ENCODE results near the gene MAPK12.

The MAPK12 gene

DNA sequence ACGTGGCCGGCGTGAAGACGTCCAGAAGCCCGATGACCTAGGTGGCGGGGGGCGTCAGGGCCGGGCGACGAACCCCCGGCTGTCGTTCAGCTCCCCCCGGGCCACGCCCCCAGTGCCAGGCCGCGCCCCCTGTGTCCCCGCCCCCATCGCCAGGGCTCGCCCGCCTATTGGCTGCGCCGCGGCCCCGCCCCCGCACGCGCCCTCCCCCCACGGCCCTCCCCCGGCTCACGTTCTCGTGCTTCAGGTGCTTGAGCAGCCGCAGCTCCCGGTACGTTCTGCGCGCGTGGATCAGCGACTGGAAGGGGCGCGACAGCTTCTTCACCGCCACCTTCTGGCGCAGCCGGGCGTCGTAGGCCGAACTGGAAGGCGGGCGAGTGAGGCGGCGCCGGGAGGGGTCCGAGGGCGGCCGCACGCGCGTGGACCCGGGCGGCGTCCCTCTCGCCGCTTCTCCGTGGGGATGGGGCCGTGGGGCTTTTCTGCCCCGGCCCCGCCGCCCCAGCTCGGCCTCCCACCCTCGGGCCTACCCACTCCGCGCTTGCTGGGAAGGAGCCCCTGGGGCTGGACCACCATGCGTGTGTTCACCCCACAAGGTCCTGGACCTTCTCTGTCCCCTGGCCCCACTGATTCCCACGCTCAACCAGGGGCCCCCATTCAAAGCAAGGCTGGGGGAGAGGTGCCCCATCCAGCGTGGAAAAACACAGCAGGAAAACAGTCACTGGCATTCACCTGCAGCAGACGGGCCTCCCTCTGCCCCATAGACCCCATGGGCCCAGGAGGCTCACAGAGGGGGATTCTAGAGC is 6.3 kb upstream of the MAPK12 start:
- peak; percentile 61 for DNase-seq (ENCODE audit: low read depth)

DNA sequence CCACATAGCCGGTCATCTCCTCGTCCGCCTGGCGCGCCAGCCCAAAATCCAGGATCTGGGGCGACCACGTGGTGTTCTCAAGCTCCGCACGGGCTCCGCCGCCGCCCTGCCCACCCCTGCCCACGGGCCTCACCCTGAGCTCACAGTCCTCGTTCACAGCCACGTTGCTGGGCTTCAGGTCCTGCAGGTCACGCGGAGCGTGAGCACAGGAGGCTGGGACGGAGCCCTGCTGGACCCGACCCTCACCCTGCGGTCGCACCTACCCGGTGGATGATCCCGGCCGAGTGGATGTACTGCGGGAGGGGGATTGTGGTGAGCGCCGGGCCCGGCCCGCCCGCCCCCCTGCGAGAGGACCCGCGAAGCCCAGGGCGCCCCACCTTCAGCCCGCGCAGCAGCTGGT is 5.5 kb upstream of the MAPK12 start:
- DNase-seq (ENCODE audit: low read depth), result no peak

DNA sequence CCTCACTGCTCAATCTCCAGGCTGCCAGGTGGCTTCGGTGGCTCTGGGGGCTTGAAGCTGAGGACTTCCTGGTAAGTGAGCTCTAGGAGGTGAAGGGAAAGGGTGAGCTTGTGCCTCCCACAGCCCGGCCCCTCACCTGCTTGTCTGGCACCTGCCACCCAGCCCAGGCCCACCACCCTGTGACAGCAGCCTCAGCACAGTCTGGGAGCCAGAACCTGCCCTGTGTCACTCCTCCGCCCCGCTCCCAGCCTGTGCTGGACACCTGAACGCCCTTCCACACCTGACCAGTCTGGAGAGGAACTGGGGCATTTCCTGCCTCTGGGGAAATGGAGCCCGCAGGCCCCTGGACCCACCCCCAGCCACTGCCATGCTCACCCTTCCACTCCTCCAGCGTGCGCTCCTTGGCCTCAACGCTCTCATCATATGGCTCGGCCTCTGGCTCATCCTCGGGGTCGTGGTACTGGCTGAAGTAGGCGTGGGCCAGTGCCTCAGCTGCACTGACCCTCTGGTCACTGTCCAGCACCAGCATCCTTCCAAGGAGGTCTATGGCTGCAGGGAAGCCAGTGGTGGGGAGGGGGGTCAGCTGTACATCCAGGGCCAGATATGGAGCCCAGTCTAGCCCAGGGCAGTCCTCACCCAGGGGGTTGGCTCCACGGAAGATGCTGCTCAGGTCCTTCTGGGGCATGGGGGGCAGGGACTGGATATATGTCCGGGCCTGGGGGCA is 3.6 kb upstream of the MAPK12 start:
- DNase-seq (ENCODE audit: low read depth), result no peak

DNA sequence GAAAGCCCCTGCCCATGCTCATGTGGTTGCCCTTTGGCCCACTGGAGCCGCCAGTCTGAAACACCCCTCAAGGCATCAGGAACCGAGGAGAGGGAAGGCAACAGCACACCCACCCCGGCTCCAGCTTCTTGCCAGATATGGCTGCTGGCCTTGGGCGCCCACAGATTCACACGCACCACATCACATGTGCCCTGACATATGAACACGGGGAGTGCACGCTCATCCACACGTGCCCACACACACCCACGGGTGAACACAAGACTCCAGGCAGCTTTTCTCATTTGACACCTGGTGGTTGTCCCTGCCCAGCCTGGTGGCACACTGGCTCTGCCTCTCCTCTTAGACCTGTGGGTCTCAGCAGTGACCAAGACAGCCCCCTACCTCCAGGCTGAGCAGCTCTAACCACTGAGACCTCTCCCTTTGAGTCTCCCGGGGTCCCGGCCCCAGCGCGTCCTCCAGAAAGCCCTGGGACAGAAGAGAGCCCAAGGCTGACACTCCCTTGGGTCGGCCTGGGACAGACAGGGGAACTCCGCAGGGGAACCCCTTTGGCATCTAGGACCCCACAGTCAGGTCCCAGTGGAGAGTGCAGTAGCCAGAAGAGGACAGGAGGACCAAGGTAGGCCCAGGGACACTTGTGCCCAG is 2.7 kb upstream of the MAPK12 start:
- no peak for DNase-seq (ENCODE audit: low read depth)

DNA sequence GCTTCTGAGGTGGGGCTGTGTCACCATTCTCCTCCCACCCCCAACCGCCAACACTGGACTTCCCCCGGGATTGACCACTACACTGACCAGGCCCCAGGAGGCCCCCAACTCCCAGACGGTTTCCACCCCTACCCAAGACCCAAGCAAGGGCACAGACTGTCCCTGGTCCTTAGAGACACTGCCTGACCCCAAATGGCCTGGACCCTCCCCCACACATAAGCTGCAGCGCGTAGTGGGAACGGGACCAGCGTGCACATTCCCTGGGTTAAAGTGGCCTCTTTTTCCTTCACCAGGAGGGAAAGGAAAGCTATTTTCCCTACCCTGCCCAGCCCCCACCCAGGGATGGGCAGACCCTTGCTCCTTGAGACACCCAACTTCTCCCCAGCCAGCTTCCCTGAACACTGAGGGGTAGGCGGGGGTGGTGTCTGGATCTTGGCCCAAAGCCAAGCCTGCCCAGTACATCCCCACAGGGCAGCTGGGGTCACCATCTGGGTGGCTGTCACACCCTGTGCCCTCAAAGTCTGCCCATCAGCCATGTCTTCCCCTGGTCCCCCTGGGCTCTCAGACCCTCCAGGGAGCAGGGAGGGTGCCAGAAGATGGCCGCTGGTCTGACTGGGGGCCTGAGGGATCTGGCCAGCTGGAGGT is 1.6 kb upstream of the MAPK12 start:
- DNase-seq (ENCODE audit: low read depth), result no peak

DNA sequence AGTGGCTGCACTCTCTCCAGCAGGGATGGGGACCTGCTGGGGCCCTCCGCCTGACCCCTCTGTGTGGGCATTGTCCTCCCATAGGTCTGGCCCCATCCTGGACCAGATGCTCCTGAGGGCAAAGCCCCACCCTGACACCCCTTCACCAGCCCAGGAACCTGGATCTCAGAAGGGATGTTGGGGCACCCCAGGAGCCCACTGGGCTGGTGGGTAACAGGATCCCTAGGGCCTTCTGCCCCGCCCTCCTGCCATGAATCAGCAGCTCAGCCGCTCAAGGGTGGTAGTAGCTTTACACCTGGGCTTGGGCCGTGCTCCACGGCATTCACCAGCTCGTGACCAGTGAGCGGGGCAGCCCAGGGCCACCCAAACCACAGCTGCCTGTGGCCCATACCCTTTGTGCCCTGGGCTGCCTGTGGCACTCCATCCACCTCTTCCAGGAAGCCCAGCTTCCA is 1.0 kb upstream of the MAPK12 start:
- peak; percentile 19 for DNase-seq (ENCODE audit: low read depth)

DNA sequence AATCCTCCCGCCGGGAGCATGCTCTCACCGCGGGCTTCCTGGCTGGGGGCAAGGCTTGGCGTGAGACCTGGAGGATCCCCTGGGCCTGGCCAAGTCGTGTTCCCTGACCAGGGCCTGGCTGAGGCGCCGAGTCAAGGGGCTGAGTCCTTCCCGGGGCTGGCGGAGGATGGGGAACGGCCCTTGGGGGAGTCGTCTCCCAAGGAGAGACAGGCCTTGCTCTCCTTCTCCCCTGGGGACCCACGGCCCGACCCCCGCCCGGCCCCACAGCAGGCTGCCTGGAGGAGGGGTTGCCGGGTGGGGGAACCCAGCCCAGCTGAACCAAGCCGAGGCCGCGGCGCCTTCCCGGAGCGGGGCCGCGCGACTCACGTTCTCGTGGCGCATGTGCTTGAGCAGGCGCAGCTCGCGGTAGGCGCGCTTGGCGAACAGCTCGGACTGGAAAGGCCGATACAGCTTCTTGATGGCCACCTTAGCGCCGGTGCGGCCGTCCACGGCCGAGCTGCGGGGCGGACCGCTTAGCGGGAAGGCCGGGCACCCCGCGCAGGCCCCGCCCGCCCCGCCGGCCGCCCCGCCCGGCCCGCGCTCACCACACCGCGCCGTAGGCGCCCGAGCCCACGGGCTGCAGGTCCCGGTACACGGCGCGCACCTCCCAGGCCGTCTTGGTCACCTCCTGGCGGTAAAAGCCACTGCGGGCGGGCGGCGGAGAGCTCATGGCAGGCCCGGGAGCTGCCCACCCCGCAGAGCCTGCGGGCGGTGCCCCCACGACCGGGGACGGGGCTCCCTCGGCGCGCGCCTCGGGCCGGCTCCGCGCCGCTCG is 475 bp downstream of the MAPK12 start:
- DNase-seq (ENCODE audit: low read depth), result peak; percentile 65

DNA sequence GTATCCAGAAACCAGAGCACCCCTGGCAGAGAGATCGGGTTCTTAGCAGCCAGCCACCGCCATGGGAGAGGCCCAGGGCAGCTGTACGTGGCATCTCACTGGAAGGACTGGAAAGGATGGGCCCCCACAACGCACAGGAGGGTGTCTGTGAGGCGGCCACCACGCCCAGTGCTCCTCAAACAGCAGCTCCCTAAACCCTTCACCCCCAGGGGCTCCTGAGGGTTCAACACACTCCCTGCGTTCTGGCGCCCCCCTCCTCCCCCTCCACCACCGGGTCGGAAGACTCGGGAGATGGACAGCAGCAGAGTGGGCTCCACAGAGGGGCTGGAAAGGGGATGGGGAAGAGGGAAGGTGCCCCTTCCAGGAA is 1.1 kb downstream of the MAPK12 start:
- peak; percentile 35 for DNase-seq (ENCODE audit: low read depth)

DNA sequence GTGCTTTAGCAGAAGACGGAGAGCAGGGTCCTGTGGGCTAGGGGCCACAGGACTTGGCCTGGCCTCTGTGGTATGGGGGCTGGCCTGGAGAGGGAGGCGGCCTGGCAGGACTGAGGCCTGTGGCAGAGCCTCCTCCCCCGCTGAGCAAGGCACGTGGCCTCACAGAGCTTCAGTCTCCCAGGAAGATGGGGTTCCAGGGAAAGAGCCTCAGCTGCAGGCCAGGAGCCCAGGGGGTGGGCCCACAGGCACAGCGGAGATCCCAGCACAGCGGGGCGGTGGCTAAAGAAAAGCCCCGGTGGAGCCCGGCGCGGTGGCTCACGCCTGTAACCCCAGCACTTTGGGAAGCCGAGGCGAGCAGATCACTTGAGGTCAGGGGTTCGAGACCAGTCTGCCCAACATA is 2.2 kb downstream of the MAPK12 start:
- no peak for DNase-seq (ENCODE audit: low read depth)

DNA sequence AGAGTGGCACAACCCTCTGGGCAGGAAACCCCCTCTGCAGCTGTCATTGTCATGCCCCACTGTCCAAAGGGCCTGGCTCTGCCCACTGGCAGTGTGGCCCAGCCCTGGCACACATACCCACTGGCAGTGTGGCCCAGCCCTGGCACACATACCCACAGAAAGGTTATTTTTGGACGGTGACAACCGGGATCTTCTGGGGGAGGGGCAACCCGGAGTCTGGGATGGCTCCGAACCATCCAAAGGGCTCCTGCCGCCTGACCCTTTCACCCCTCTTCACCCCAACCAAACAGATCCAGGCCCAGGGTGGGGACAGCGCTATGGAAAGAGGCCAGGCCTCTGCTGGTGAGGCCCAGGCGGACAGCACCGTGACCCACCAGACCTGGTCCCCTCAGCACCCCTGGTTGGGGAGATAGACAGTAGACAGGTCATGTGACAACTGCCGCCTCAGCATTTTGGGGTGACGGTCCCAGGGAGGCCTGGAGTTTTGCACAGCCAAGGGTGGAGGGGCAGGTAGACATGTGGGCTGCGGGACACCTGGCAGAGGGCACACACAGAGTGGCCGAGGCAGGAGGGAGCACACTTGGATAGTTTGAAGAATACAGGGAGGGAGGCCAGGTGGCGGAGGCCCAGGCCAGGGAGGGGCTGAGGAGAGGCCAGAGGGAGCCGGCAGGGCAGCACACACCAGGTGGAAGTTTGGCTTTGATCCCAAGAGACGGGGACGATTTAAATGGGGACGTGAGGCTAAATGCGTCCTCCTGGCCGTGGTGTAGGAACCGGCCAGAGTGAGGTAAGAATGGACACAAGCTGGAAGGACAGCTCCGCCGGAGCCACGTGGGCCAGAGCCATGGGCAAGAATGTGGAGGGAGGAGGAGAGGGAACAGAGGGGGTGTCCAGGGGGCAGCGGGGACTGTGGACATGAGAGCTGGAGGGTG is 2.9 kb downstream of the MAPK12 start:
- no peak for DNase-seq (ENCODE audit: low read depth)

DNA sequence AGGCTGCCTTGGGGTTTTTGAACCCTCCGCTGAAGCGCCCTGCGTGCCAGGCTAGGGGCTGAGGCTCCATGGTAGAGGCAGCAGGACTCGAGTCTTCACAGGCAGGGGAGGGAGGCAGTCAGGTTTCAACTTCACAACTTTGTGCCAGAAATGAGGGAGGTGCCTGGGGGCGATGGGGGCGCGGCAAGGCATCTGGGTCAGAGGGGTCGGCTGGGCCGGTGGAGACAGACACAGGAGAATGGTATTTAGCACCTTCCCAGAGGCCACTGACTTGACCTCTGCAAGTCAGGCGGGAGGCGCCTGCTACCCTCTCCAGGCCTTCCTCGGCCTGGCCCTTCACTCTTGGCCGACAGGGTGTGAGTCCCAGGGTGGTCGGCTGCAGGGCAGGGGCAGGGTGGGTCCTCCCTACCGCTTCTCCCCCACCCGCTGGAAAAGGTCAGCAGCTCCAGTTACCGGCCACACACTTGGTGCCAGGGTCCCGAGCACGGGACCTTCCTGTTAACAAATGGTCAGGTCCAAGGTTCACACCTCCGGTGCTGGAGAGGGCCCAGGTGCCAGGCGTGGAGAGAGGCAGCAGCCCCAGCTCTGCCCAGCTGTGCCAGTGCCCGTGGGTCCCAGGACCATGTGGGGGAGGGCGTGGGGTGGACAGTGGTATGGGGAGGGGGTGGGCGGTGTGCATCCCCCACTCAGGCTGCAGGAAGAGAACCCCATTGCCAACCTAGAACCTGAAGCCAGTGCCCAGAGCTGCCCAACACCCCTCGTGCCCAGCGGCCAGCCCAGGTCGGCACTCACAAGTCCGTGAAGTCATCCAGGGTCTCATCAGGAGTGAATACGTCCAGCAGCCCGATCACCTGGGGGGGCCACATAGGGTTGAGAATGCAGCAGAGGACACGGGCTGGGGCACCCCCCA is 3.8 kb downstream of the MAPK12 start:
- no peak for DNase-seq (ENCODE audit: low read depth)

DNA sequence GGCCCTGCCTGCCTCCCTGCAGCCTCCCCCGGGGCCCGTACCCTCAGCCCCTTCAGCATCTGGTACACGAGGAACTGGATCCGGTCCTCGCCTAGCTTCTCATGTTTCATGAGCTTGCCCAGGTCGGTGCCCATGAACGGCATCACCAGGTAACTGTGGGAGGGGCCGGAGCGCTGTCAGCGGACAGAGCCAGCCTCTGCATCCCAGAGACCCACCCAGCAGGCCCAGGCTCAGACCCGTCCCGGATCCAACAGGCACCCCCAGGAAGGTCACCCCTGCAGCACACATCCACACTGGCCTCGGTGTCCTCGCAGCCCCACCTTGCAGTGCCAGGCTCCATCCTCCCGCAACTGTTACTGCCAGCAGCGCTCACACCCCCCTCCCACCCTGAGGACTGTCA is 4.4 kb downstream of the MAPK12 start:
- no peak for DNase-seq (ENCODE audit: low read depth)

DNA sequence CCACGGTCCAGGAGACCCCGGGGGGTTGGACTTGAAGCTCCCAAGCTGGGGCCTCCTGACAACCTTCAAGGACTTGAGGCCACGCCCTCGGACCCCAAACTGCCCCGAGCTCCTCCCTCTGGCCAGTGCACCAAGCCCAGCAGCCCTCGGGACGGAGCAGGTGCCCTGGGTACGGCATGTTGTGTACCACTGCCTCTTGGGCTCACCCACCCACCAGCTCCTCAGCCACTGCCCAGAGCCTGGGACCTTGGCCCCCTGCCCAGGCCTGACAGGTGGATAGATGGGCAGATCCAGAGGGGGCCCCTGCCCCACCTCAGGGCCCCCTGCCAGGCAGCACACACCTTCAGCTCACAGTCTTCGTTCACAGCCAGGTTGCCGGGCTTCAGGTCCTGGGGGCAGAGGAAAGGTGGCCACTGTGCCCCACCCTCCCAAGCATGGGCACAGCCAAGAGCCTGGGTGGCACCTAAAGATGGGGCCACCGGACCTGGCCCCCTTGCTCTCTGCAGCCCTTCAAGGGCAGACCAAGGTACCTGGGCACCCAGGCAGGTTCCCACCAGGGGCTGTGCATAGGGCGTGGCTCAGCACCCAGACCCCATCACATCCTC is 5.1 kb downstream of the MAPK12 start:
- no peak for DNase-seq (ENCODE audit: low read depth)

DNA sequence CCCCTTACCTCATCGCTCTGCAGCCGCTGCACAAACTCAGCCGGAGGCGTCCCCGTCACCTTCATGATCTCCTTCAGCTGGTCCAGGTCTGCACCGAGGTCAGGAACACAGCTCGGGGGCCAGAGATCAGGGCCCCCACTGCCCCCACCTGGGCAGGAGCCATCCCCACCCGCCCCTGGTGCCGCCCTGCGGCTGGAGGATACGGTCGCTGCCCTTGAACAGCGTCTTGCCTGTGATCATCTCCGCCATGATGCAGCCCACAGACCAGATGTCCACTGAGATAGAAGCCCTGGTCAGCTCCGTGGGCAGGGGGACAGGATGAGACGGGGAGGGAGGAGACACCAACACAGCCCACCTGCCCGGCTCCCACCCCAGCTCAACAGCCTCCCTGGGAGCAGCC is 5.9 kb downstream of the MAPK12 start:
- no peak for DNase-seq (ENCODE audit: low read depth)

DNA sequence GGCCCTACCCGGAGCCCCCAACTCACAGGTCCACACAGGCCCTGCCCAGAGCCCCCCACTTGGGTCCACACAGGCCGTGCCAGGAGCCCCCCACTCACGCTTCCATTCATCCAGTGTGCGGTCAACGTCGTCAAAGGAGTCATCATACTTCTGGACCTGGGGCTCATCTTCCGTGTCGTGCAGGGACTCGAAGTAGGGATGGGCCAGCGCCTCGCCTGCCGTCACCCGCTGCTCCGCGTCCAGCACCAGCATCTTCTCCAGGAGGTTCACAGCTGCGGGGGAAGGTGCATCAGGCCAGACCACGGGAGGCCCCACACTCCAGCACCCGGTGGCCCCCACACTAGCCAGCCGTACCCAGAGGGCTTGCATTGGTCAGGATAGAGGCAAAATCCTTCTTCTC is 6.4 kb downstream of the MAPK12 start:
- DNase-seq (ENCODE audit: low read depth), result no peak

DNA sequence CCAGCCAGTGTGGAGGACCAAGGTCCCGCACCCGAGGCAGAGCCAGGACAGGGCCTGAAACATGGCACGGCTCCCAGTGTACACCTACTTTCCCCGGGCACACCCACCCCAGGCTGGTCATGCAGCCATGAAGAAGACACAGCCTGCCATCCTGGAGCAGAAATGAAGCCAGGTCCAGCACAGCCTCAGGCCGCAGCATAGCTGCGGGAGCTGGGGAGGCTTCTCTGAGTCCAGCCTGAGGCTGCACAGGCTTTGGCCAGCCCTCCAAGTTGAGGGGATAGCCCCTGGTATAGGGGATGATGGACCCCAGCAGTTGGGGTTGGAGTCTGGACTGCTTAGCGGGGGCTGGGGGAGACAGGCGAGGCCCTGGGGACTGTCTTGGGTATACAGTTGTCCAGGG is 7.5 kb downstream of the MAPK12 start:
- no peak for DNase-seq (ENCODE audit: low read depth)

DNA sequence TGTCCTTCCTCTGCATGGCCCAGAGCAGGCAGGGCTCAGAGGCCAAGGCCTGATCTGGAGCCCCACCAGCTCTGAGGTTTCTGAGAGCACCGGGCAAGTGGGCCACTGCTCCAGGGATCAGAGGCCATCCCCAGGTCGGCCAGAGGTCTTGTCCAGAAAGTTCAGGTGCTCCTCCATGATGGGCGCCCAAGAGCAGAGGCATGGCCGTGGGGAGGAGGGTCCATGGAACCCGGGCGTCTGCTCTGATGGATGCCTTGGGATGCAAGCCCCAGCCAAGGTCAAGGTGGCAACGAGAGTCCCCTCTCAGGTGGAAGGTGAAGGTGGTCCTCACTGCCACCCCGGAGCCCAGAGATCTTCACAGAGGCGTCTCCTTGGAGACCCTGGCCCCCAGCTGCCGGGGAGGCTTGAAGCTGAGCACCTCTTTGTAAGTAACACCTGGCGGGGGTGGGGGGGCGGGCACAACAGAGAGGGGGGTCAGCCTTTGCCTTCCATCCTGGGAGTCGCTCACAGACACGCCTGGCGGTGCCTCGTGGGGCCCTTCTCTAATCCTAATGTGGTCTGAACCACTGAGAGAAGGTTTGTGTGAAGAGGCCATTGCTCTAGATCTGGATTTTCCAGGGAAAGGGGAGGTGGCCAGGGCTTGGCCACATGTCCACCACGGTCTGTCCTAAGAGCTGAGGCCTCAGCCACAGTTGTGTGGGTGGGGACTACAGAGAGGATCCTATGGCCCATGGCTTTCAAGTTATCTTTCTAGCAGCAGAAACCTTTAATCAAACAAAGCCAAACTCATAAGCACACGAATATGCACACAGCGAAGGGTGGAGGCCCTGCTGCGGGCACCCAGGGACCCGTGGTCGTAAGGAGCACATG is 8.2 kb downstream of the MAPK12 start:
- DNase-seq (ENCODE audit: low read depth), result no peak

Measured in EH (cell line).